ENCODE results near the gene ZNF74. TPM values are rescaled to one million over a fixed set of nuclear protein-coding genes. Genes with fewer than 3 reads are reported as not detected.

Gene ZNF74
- total and polyA plus RNA-seq, 2 donors (not counting 1 experiment from before 2014, with no cell fraction given): 11.6 TPM

GRCh38 chr22:20431511-20432192 lies 37.7 kb downstream of the ZNF74 start:
- ChIA-PET CTCF (interaction anchor here (2.3 kb wide), 1 partner anchor 14 kb away, joined by 8 read pairs; no protein-coding TSS in a partner anchor), POLR2A (no interaction called here)
- ATAC-seq (ENCODE audit: low read depth) (no peak), DNase-seq (no peak)
- H3K9ac ChIP-seq (ENCODE audit: low read length): peak overlapping the region; percentile 68
- Mint-ChIP-seq H3K27ac (no peak overlapping the region), H3K9me3 (ENCODE audit: insufficient read depth) (no peaks in the 10 kb centered on the region), H3K4me1 (peaks cover 33% of the 10 kb centered on the region), H3K27me3 (peaks cover 61% of the 10 kb centered on the region), H3K4me3 (peak overlapping the region; percentile 68)
- peaks cover 0 to 25% (median 0%) of the 10 kb centered on the region in 3 donors for H3K9me3 ChIP-seq (ENCODE audit: control extremely low read depth in 1 of 3, control insufficient read depth in 2 of 3, insufficient read depth in 1 of 3, low read length in 2 of 3)
- no peak for TF ChIP-seq CTCF (IDR thresholded peaks at IDR 0.05)
- TF ChIP-seq EZH2 (IDR thresholded peaks at IDR 0.05; ENCODE audit: borderline replicate concordance, insufficient read depth, low read depth, low read length, poor library complexity, severe bottlenecking): no peak
- H3K27ac ChIP-seq (ENCODE audit: low read length in 2 of 2): no peak overlapping the region
- H4K20me1 ChIP-seq (ENCODE audit: control insufficient read depth, insufficient read depth, low read length, poor library complexity, severe bottlenecking): peaks cover 14% of the 10 kb centered on the region
- H3K4me3 ChIP-seq (ENCODE audit: control extremely low read depth in 1 of 5, extremely low read depth in 1 of 5, insufficient read depth in 1 of 5, low read depth in 2 of 5, low read length in 4 of 5): peak overlapping the region in 3 of 5 experiments; percentile 47 to 80 (median 68)
- no peaks in the 10 kb centered on the region for H3K36me3 ChIP-seq (replicated peaks in 1 of 2; ENCODE audit: control extremely low read depth in 1 of 2, control insufficient read depth in 1 of 2, extremely low read depth in 1 of 2, insufficient read depth in 2 of 2, low read length in 1 of 2)
- intact Hi-C loops (cut with micrococcal nuclease): loop anchor here (1.0 kb wide), 1 partner anchor 25 kb away; no protein-coding TSS in a partner anchor
- H3K4me1 ChIP-seq (ENCODE audit: control insufficient read depth in 2 of 2, insufficient read depth in 2 of 2, low read length in 2 of 2): peaks cover 38 to 51% of the 10 kb centered on the region in 2 donors
- peaks cover 0 to 87% (median 42%) of the 10 kb centered on the region in 4 experiments for H3K27me3 ChIP-seq (replicated peaks in 1 of 4; ENCODE audit: control extremely low read depth in 1 of 4, control insufficient read depth in 3 of 4, insufficient read depth in 4 of 4, low read length in 3 of 4)
- H2AFZ ChIP-seq (ENCODE audit: insufficient read depth, low read depth, low read length, poor library complexity, severe bottlenecking): peak overlapping the region; percentile 78
- no peaks in the 10 kb centered on the region for H3K79me2 ChIP-seq (ENCODE audit: control insufficient read depth, insufficient read depth, low read length)
- WGBS (ENCODE audit: insufficient coverage): 26% methylated on average over 40 of the region's 50 CpGs
- H3K4me2 ChIP-seq (replicated peaks; ENCODE audit: low read depth, low read length, poor library complexity, severe bottlenecking): peak overlapping the region; percentile 91

DNA sequence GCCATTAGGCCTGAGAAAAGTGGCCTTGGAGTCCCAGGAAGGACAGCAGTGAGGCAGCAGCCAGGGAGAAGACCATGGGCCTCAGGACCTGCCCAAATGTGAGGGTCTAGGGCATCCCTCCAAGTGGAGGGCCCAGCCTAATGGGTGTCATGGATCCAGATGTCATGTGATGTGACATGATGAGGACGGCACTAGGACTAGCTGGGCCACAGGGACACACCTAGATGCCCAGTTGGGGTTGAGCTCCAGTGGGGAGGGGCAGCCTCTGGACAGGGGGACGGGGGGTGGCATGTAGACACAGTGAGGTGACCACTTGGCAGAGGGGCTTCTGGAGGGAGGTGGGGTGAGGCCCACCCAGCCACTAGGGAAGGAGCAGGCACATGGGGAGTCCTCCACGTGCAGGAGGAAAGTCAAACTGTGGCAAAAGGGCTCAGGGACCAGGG lies 38.3 kb downstream of the ZNF74 start:
- no peaks in the 10 kb centered on the region for H3K79me2 ChIP-seq (ENCODE audit: control insufficient read depth, insufficient read depth, low read length)
- H3K9me3 ChIP-seq (ENCODE audit: control extremely low read depth in 1 of 3, control insufficient read depth in 2 of 3, insufficient read depth in 1 of 3, low read length in 2 of 3): peaks cover 0 to 30% (median 0%) of the 10 kb centered on the region in 3 donors
- DNase-seq (no peak), ATAC-seq (ENCODE audit: low read depth) (no peak)
- no peak overlapping the region for H3K27ac ChIP-seq (ENCODE audit: low read length in 2 of 2)
- no peak overlapping the region for H2AFZ ChIP-seq (ENCODE audit: insufficient read depth, low read depth, low read length, poor library complexity, severe bottlenecking)
- H3K4me3 Mint-ChIP-seq: peak overlapping the region; percentile 68
- H3K4me2 ChIP-seq (replicated peaks; ENCODE audit: low read depth, low read length, poor library complexity, severe bottlenecking): no peak overlapping the region
- H3K4me1 ChIP-seq (ENCODE audit: control insufficient read depth in 2 of 2, insufficient read depth in 2 of 2, low read length in 2 of 2): peaks cover 44 to 54% of the 10 kb centered on the region in 2 donors
- H3K9me3 Mint-ChIP-seq (ENCODE audit: insufficient read depth): no peaks in the 10 kb centered on the region
- CTCF ChIA-PET: interaction anchor here (2.3 kb wide), 1 partner anchor 14 kb away, joined by 8 read pairs; no protein-coding TSS in a partner anchor
- intact Hi-C loops (cut with micrococcal nuclease): no loop called here
- TF ChIP-seq EZH2 (IDR thresholded peaks at IDR 0.05; ENCODE audit: borderline replicate concordance, insufficient read depth, low read depth, low read length, poor library complexity, severe bottlenecking) (no peak), CTCF (IDR thresholded peaks at IDR 0.05) (no peak)
- H3K27ac Mint-ChIP-seq: no peak overlapping the region
- WGBS (ENCODE audit: insufficient coverage): 61% methylated on average over 3 of the region's 3 CpGs
- H3K27me3 Mint-ChIP-seq: peaks cover 62% of the 10 kb centered on the region
- H3K36me3 ChIP-seq (replicated peaks in 1 of 2; ENCODE audit: control extremely low read depth in 1 of 2, control insufficient read depth in 1 of 2, extremely low read depth in 1 of 2, insufficient read depth in 2 of 2, low read length in 1 of 2): no peaks in the 10 kb centered on the region
- H3K9ac ChIP-seq (ENCODE audit: low read length): no peak overlapping the region
- peaks cover 0 to 87% (median 41%) of the 10 kb centered on the region in 4 experiments for H3K27me3 ChIP-seq (replicated peaks in 1 of 4; ENCODE audit: control extremely low read depth in 1 of 4, control insufficient read depth in 3 of 4, insufficient read depth in 4 of 4, low read length in 3 of 4)
- H3K4me1 Mint-ChIP-seq: peaks cover 38% of the 10 kb centered on the region
- H4K20me1 ChIP-seq (ENCODE audit: control insufficient read depth, insufficient read depth, low read length, poor library complexity, severe bottlenecking): peaks cover 21% of the 10 kb centered on the region
- POLR2A ChIA-PET: no interaction called here
- no peak overlapping the region for H3K4me3 ChIP-seq (ENCODE audit: control extremely low read depth in 1 of 5, extremely low read depth in 1 of 5, insufficient read depth in 1 of 5, low read depth in 2 of 5, low read length in 4 of 5)

All from B cell (primary cell).